ENCODE measurements around the gene PSMD9.

DNA sequence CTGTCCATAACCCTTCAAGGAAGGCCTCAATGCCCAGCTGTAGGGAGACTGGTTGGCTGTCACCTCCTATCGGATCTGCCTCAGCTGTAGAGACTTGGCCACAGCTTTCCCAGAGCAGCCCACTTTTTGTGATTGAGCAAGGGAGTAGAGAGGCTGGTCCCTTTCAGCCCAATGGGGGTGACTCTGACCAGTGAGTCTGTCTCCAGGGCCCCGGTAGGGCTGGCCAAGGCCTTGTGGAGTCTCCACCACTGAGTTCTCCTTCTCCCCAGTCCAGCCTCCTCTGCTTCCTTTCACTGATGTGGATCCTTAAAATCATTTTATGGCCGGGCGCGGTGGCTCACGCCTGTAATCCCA is 15.4 kb upstream of the PSMD9 start:
- TF ChIP-seq, protein P1, sequence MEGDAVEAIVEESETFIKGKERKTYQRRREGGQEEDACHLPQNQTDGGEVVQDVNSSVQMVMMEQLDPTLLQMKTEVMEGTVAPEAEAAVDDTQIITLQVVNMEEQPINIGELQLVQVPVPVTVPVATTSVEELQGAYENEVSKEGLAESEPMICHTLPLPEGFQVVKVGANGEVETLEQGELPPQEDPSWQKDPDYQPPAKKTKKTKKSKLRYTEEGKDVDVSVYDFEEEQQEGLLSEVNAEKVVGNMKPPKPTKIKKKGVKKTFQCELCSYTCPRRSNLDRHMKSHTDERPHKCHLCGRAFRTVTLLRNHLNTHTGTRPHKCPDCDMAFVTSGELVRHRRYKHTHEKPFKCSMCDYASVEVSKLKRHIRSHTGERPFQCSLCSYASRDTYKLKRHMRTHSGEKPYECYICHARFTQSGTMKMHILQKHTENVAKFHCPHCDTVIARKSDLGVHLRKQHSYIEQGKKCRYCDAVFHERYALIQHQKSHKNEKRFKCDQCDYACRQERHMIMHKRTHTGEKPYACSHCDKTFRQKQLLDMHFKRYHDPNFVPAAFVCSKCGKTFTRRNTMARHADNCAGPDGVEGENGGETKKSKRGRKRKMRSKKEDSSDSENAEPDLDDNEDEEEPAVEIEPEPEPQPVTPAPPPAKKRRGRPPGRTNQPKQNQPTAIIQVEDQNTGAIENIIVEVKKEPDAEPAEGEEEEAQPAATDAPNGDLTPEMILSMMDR (IDR thresholded peaks at IDR 0.05): no peak
- no peak for TF ChIP-seq POLR2A (IDR thresholded peaks at IDR 0.05)
